Tibial artery (tissue), 4 donors: ENCODE data around the gene MUC5AC.
"Not testable (repeated sequence)": the region's sequence is repeated elsewhere in the genome, so short reads cannot be mapped to it uniquely, and the experiment has no call there.

Experiments
- DNase-seq, 2 donors: peaks; one replicate each; pipeline ENCODE4 v3.0.0-alpha.2; 2019
- H3K27ac ChIP-seq, 2 donors: fragments of 200-600 bp; sonication (generic) in 1 of 2; 1 replicate in 1 of 2; 2 replicates in 1 of 2; pipeline ENCODE4 v1.5.1; 2018 to 2019; ENCODE audit warnings: mild to moderate bottlenecking in 1 of 2
- H3K27me3 ChIP-seq, 2 donors: fragments of 200-600 bp; sonication (generic) in 1 of 2; one replicate each; pipeline versions ENCODE4 v1.5.1 to v1.6.0; 2016 to 2019
- H3K36me3 ChIP-seq, 3 donors: fragments of 200-600 bp; sonication (generic) in 2 of 3; one replicate each; pipeline ENCODE4 v1.5.1; 2016 to 2019; ENCODE audit warnings: mild to moderate bottlenecking in 2 of 3
- H3K4me1 ChIP-seq, 4 donors: fragments of 200-600 bp; sonication (generic) in 2 of 4; 1 replicate in 3 of 4; 2 replicates in 1 of 4; pipeline ENCODE4 v1.5.1; 2016 to 2019
- H3K4me3 ChIP-seq, 2 donors: fragments of 200-600 bp; sonication (generic) in 1 of 2; 1 replicate in 1 of 2; 2 replicates in 1 of 2; pipeline ENCODE4 v1.5.1; 2018 to 2019; ENCODE audit warnings: mild to moderate bottlenecking in 2 of 2
- H3K9me3 ChIP-seq, 3 donors: fragments of 200-600 bp; sonication (generic) in 1 of 3; one replicate each; pipeline ENCODE4 v1.5.1; 2016 to 2019
- CTCF ChIP-seq, 2 experiments: fragments of 200-600 bp in 1 of 2; fragments of 450-650 bp in 1 of 2; IDR thresholded peaks; one replicate each; pipeline ENCODE4 v1.5.1; 2017 to 2019; ENCODE audit warnings: antibody characterized with exemption in 2 of 2, mild to moderate bottlenecking in 1 of 2, moderate library complexity in 1 of 2
- intact Hi-C: fragments of 100-400 bp; cut with DNase I; formaldehyde crosslinking; loops from one replicate; pipeline ENCODE4 v1.15.0; 2023; ENCODE audit warnings: low total_unique reads

Gene MUC5AC

DNA sequence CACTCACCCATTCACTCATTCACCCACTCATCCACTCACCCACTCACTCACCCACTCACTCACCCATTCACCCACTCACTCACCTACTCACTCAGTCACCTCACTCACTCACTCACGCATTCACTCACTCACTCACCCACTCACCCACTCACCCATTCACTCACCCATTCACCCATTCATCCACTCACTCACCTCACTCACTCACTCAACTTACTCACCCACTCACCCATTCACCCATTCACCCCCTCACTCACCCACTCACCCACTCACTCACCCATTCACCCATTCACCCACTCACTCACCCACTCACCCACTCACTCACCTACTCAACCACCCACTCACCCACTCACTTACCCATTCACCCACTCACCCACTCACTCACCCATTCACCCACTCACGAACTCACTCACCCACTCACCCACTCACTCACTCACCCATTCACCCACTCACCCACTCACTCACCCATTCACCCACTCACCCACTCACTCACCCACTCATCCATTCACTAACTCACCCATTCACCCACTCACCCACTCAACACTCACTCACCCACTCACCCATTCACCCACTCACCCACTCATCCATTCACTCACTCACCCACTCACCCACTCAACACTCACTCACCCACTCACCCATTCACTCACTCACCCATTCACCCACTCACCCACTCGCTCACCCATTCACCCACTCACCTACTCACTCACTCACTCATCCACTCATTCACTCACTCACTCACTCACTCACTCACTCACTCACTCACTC, 13.7 kb downstream of the MUC5AC start:
- H3K4me3 ChIP-seq: no peak overlapping the region
- H3K27me3 ChIP-seq: no peaks in the 10 kb centered on the region
- intact Hi-C loops: no loop called here
- no peak overlapping the region for H3K27ac ChIP-seq
- no peak for TF ChIP-seq CTCF (IDR thresholded peaks at IDR 0.05)
- no peak for DNase-seq
- no peaks in the 10 kb centered on the region for H3K36me3 ChIP-seq
- H3K9me3 ChIP-seq: peaks cover 0 to 5% (median 0%) of the 10 kb centered on the region in 3 donors
- no peaks in the 10 kb centered on the region for H3K4me1 ChIP-seq

DNA sequence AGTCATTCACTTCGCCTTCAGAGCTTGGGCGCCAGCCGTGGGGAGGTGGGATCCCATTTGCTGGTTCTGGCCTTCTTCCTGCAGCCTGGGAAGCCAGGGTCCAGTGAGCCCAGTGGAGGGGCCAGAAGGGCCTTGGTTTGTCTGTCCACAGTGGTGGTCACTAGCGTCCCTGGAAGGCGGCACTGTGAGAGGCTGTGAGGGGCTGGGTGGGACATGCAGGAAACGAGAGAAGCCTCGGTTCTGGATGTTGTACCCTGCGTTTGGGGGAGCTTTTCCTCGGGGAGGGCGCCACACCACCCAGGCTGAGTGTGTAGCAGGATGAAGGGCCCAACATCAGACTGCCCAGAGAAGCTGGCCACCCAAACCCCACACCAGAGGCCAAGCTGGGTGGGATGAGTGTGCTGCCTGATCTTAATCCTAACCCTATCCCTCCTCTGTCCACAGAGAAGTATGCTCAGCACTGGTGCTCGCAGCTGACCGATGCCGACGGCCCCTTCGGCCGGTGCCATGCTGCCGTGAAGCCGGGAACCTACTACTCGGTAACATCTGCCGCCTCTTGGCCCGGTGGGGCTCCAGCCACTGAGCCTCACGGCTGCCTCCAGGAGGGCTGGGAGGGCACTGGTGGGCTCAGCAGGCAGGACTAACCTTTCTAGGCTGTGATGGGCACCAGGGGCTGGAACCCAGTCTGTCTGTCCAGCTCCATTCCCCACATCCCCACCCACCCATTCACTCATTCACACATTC, 14.4 kb downstream of the MUC5AC start:
- intact Hi-C loops: no loop called here
- H3K4me3 ChIP-seq: no peak overlapping the region
- H3K36me3 ChIP-seq: no peaks in the 10 kb centered on the region
- DNase-seq: no peak
- no peaks in the 10 kb centered on the region for H3K4me1 ChIP-seq
- no peak overlapping the region for H3K27ac ChIP-seq
- TF ChIP-seq CTCF (IDR thresholded peaks at IDR 0.05): no peak
- peaks cover 0 to 5% (median 0%) of the 10 kb centered on the region in 3 donors for H3K9me3 ChIP-seq
- H3K27me3 ChIP-seq: peaks cover 0 to 2% of the 10 kb centered on the region in 2 donors

DNA sequence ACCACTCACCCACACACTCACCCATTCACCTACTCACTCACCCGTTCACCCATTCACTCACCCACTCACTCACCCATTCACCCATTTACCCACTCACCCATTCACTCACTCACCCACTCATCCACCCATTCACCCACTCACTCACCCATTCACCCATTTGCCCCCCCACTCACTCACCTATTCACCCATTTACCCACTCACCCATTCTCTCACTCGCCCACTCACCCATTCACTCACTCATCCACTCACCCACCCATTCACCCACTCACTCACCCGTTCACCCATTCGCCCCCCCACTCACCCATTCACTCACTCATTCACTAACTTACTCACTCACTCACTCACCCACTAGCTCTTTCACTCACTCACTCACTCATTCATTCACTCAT, 15.0 kb downstream of the MUC5AC start:
- no peak for DNase-seq
- Histone ChIP-seq H3K27me3 (peaks cover 0 to 2% of the 10 kb centered on the region in 2 donors), H3K4me3 (no peak overlapping the region), H3K4me1 (no peaks in the 10 kb centered on the region), H3K27ac (no peak overlapping the region), H3K9me3 (peaks cover 0 to 5% (median 0%) of the 10 kb centered on the region in 3 donors), H3K36me3 (no peaks in the 10 kb centered on the region)
- TF ChIP-seq CTCF (IDR thresholded peaks at IDR 0.05): no peak
- intact Hi-C loops: no loop called here

- H3K27me3 ChIP-seq, H3K9me3 ChIP-seq, intact Hi-C loops, H3K36me3 ChIP-seq, H3K27ac ChIP-seq, DNase-seq, H3K4me3 ChIP-seq, H3K4me1 ChIP-seq: not testable (repeated sequence)
Observed at GRCh38 chr11:1173396-1173795, 15.6 kb downstream of the MUC5AC start.

- no peak for DNase-seq
- TF ChIP-seq CTCF (IDR thresholded peaks at IDR 0.05): no peak
- no peaks in the 10 kb centered on the region for H3K9me3 ChIP-seq
- no peaks in the 10 kb centered on the region for H3K4me1 ChIP-seq
- no peak overlapping the region for H3K4me3 ChIP-seq
- intact Hi-C loops: no loop called here
- H3K27me3 ChIP-seq: peaks cover 0 to 20% of the 10 kb centered on the region in 2 donors
- H3K36me3 ChIP-seq: no peaks in the 10 kb centered on the region
- H3K27ac ChIP-seq: no peak overlapping the region
Observed at GRCh38 chr11:1174441-1175370, 17.0 kb downstream of the MUC5AC start.
